OCI-LY1 (cell line): Measurements from ENCODE around the gene ADCY2.

Experiments
- H2AFZ ChIP-seq: fragments of 200-600 bp; sonication (generic), shearing (Covaris generic); 2 replicates; pipeline ENCODE4 v1.6.0; 2014; ENCODE audit warnings: antibody characterized with exemption, mild to moderate bottlenecking, low read length
- H3F3A ChIP-seq: fragments of 200-600 bp; sonication (generic), shearing (Covaris generic); 2 replicates; pipeline ENCODE4 v1.6.0; 2014; ENCODE audit warnings: mild to moderate bottlenecking, antibody characterized with exemption, low read length, moderate library complexity; ENCODE audit not compliant: insufficient read depth
- H3K27ac ChIP-seq: fragments of 200-600 bp; sonication (generic); 2 replicates; pipeline ENCODE4 v1.5.1; 2014; ENCODE audit warnings: low read length, mixed run types, mild to moderate bottlenecking, low read depth; ENCODE audit not compliant: poor library complexity, severe bottlenecking
- H3K27me3 ChIP-seq: fragments of 200-600 bp; sonication (generic); 2 replicates; pipeline ENCODE4 v1.6.0; 2014; ENCODE audit warnings: antibody characterized with exemption, mild to moderate bottlenecking, low read length, moderate library complexity; ENCODE audit not compliant: insufficient read depth
- H3K36me3 ChIP-seq: fragments of 200-600 bp; sonication (generic); 2 replicates; pipeline ENCODE4 v1.6.1; 2014; ENCODE audit warnings: mild to moderate bottlenecking, antibody characterized with exemption, low read length, moderate library complexity, mixed read lengths; ENCODE audit not compliant: insufficient read depth
- H3K4me1 ChIP-seq: fragments of 200-600 bp; sonication (generic); 2 replicates; pipeline ENCODE4 v1.5.1; 2014; ENCODE audit warnings: mild to moderate bottlenecking, low read length, moderate library complexity; ENCODE audit not compliant: insufficient read depth, severe bottlenecking
- H3K4me2 ChIP-seq: fragments of 200-600 bp; sonication (generic), shearing (Covaris generic); 2 replicates; pipeline ENCODE4 v1.6.1; 2014; ENCODE audit warnings: low read length
- H3K4me3 ChIP-seq: fragments of 200-600 bp; sonication (generic); 2 replicates; pipeline ENCODE4 v1.5.1; 2014; ENCODE audit warnings: low read length, low read depth, mild to moderate bottlenecking, mixed read lengths; ENCODE audit not compliant: poor library complexity, severe bottlenecking
- H3K79me2 ChIP-seq: fragments of 200-600 bp; shearing (Covaris generic); 2 replicates; pipeline ENCODE4 v1.6.1; 2016; ENCODE audit warnings: mixed run types, low read length, mixed read lengths; ENCODE audit not compliant: insufficient read depth
- H3K9ac ChIP-seq: fragments of 200-600 bp; sonication (generic), shearing (Covaris generic); 2 replicates; pipeline ENCODE4 v1.6.1; 2014; ENCODE audit warnings: mild to moderate bottlenecking, low read length, mixed read lengths
- H3K9me2 ChIP-seq: fragments of 200-600 bp; sonication (generic), shearing (Covaris generic); 2 replicates; pipeline ENCODE4 v1.6.1; 2014; ENCODE audit warnings: low read depth, mild to moderate bottlenecking, low read length, mixed read lengths
- H3K9me3 ChIP-seq: fragments of 200-600 bp; shearing (Covaris generic); 2 replicates; pipeline ENCODE4 v1.6.1; 2014; ENCODE audit warnings: low read length, mixed read lengths
- H4K20me1 ChIP-seq: fragments of 200-600 bp; sonication (generic), shearing (Covaris generic); 2 replicates; pipeline ENCODE4 v1.6.0; 2016; ENCODE audit warnings: mild to moderate bottlenecking, low read length; ENCODE audit not compliant: insufficient read depth
- CTCF ChIP-seq: fragments of 200-600 bp; sonication (generic), shearing (Covaris generic); IDR thresholded peaks from 2 replicates; pipeline ENCODE4 v1.5.1; 2017; ENCODE audit warnings: mild to moderate bottlenecking, antibody characterized with exemption, low read length, moderate library complexity, mixed read lengths
- EZH2 ChIP-seq: fragments of 200-600 bp; sonication (generic), shearing (Covaris generic); IDR thresholded peaks from 2 replicates; pipeline ENCODE4 v1.8.0; 2017; ENCODE audit warnings: borderline replicate concordance, mixed run types, mild to moderate bottlenecking, antibody characterized with exemption, low read length, moderate library complexity, mixed read lengths

The ADCY2 gene

GRCh38 chr5:7784683-7785380 lies 388.9 kb downstream of the ADCY2 start:
- H4K20me1 ChIP-seq = no peaks in the 10 kb centered on the region

GRCh38 chr5:7787770-7788169 lies 391.8 kb downstream of the ADCY2 start:
- no peak overlapping the region for H3K9ac ChIP-seq
- H4K20me1 ChIP-seq = no peaks in the 10 kb centered on the region
- H3K27me3 ChIP-seq = no peaks in the 10 kb centered on the region
- H3K9me2 ChIP-seq = no peaks in the 10 kb centered on the region
- H3K27ac ChIP-seq = no peak overlapping the region
- H3K9me3 ChIP-seq = no peaks in the 10 kb centered on the region
- no peak overlapping the region for H3K4me3 ChIP-seq
- TF ChIP-seq EZH2 (no peak), CTCF (no peak)
- H3K79me2 ChIP-seq = no peaks in the 10 kb centered on the region
- H3K36me3 ChIP-seq = no peaks in the 10 kb centered on the region
- H3K4me1 ChIP-seq = no peaks in the 10 kb centered on the region
- H3F3A ChIP-seq = no peaks in the 10 kb centered on the region
- H3K4me2 ChIP-seq = no peak overlapping the region
- no peak overlapping the region for H2AFZ ChIP-seq

More at GRCh38 chr5:7784683-7785380, 388.9 kb downstream of the ADCY2 start:
- Histone ChIP-seq H3K4me2 (no peak overlapping the region), H2AFZ (no peak overlapping the region), H3F3A (no peaks in the 10 kb centered on the region), H3K9me3 (no peaks in the 10 kb centered on the region), H3K9ac (no peak overlapping the region), H3K4me3 (no peak overlapping the region), H3K79me2 (no peaks in the 10 kb centered on the region), H3K27me3 (no peaks in the 10 kb centered on the region), H3K36me3 (no peaks in the 10 kb centered on the region), H3K4me1 (no peaks in the 10 kb centered on the region), H3K9me2 (no peaks in the 10 kb centered on the region), H3K27ac (no peak overlapping the region)
- no peak for TF ChIP-seq EZH2
- TF ChIP-seq CTCF = no peak

GRCh38 chr5:7789567-7789966 lies 393.6 kb downstream of the ADCY2 start:
- TF ChIP-seq CTCF (no peak), EZH2 (no peak)
- Histone ChIP-seq H3K79me2 (no peaks in the 10 kb centered on the region), H3K9me2 (no peaks in the 10 kb centered on the region), H3K4me3 (no peak overlapping the region), H3K27ac (no peak overlapping the region), H3K4me2 (no peak overlapping the region), H3F3A (no peaks in the 10 kb centered on the region), H3K9ac (no peak overlapping the region), H4K20me1 (no peaks in the 10 kb centered on the region), H2AFZ (no peak overlapping the region), H3K36me3 (no peaks in the 10 kb centered on the region), H3K4me1 (no peaks in the 10 kb centered on the region), H3K9me3 (no peaks in the 10 kb centered on the region), H3K27me3 (no peaks in the 10 kb centered on the region)
